Sigmoid colon (tissue), 4 donors: ENCODE data around the gene TBX15.

Experiments
- EP300 ChIP-seq, 4 donors: sonication (generic); formaldehyde crosslinking; IDR thresholded peaks; one replicate each; pipeline ENCODE4 v1.6.1; 2017; ENCODE audit warnings: antibody characterized with exemption in 4 of 4
- TF ChIP-seq, protein P1 (sequence below), 4 experiments: fragments of 450-650 bp in 3 of 4; fragments of 200-600 bp in 1 of 4; IDR thresholded peaks; one replicate each; pipeline ENCODE4 v1.5.1; 2016 to 2019; ENCODE audit warnings: antibody characterized with exemption in 4 of 4, mild to moderate bottlenecking in 3 of 4, moderate library complexity in 2 of 4

DNA sequence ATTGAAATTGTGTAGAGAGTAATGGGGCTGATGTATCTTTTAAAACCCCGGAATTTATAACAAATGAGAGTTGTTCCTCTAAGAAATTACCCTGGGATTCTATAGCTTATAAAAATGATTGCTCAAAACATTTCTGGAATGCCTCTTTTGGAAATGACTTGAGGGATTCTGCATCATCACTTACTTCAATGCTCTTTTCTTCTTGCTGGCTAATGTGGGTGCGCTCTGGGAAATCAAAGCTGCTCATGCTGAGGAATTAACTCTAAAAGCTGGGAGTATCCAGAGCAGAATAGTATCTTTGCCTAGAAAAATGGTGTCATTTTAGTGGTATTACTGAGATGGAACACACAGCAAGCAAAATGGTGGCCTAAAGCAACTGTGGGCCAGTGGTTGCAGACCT is 23.0 kb upstream of the TBX15 start:
- TF ChIP-seq, protein P1, sequence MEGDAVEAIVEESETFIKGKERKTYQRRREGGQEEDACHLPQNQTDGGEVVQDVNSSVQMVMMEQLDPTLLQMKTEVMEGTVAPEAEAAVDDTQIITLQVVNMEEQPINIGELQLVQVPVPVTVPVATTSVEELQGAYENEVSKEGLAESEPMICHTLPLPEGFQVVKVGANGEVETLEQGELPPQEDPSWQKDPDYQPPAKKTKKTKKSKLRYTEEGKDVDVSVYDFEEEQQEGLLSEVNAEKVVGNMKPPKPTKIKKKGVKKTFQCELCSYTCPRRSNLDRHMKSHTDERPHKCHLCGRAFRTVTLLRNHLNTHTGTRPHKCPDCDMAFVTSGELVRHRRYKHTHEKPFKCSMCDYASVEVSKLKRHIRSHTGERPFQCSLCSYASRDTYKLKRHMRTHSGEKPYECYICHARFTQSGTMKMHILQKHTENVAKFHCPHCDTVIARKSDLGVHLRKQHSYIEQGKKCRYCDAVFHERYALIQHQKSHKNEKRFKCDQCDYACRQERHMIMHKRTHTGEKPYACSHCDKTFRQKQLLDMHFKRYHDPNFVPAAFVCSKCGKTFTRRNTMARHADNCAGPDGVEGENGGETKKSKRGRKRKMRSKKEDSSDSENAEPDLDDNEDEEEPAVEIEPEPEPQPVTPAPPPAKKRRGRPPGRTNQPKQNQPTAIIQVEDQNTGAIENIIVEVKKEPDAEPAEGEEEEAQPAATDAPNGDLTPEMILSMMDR (IDR thresholded peaks at IDR 0.05) = no peak
- TF ChIP-seq EP300 (IDR thresholded peaks at IDR 0.05) = no peak
